GM12891 (cell line): ENCODE results near the gene ARF6.

Experiments
- POLR2A ChIP-seq: IDR thresholded peaks from 2 replicates; pipeline ENCODE4 v1.6.1; 2011; ENCODE audit warnings: low read depth, low read length, control low read depth
- TAF1 ChIP-seq: IDR thresholded peaks from 2 replicates; pipeline ENCODE4 v1.6.1; 2011; ENCODE audit warnings: low read depth, low read length, control low read depth

DNA sequence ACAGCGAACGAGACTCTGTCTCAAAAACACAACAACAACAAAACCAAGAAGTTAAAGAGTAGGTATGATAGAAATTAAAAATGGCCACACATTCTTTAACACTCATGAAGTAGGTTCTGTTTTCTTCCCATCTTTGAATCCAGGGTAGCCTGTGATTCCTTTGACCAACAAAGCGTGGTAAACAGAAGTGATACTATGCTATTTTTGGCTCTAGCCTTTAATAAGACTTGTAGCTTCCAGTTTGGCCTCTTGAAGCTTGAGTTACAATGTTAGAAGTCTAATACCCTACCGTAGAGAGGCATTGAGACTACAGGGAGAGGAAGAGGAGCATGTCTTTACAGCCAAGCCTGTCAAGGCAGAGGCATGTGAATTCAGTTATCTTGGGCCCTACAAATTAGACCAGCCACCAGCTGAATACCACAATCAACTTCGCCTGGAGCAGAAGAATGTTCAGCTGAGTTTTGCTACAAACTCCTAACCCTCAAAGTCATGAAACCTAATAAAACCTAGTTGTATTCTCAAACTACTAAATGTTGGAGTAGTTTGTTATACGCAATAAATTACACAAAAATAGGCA lies 35.4 kb upstream of the ARF6 start:
- TF ChIP-seq TAF1 (no peak), POLR2A (no peak)
